Non-pigmented ciliary epithelial cell (primary cell): Measurements from ENCODE around the gene YLPM1.

Experiments used
- DNase-seq: peaks from one replicate; pipeline ENCODE4 v3.0.0-alpha.2; 2010; ENCODE audit warnings: low read depth

The YLPM1 gene

DNA sequence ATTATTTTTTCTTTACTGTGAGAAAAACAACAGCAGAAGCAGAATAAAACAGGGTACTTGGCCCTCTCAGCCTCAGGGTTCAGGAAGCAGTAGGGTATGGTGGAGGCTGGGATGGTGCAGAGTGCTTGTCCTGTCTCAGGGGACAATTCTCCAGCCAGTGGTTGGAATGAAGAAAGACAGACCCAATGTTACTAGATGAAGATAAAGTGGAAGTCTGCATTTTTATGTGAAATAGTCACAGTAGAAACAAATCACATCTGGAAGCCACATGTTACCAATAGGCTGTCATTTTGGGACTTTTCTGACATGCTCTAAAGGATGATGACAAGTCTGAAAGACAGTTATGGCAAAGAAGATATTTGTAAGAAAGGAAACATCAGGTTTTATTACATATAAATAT, 80.5 kb downstream of the YLPM1 start:
- no peak for DNase-seq

DNA sequence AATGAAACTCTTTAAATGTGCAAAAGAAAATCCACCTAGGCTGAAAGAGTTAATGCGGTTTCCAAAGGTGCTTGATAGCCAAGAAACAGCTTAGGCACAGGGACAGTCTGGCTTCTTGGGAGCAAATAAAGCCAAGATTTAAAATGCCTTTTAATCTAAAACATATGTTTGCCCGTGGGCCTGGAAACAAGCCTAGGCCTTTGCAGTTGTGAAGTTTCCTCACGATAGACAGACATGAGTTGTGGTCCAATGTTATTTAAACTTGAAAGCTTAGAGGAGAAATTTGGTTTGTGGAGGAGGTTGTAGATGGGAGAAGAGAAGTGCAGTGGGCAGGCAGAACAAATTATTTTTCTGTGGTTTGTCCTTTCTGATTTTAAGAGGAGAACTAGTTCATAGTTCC, 83.1 kb downstream of the YLPM1 start:
- DNase-seq = no peak

DNA sequence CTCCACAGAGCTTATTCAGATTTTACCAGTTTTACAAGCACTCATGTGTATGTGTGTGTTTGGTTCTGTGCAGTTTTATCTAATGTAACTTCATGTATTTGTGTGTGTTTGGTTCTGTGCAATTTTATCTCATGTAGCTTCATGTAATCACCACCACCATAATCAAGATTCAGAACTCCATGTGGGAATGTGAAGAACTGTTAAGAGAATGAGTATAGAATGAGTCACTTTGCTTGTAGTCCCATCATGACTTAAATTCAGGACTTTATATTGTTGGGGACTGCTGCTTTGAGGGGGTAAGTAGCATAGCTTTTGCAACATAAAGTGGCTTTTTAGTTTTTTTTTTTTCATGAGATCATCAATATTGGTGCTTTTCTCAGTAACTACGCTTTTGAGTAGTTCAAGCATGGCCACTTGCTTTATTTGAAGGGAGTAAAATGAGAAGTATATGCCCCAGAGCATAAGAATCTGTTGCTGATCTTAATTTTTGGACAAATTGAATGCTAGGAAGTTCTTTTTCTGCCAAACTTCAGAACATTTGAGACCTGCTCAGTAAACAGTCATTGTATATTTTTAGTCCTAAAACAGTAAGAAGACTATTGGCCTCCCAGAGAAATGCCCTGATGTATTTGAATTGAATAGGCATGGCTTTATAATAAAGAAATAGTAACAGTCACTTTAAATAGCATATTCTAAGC, 84.0 kb downstream of the YLPM1 start:
- no peak for DNase-seq

GRCh38 chr14:74848768-74849167, 85.7 kb downstream of the YLPM1 start:
- DNase-seq = no peak

- peak; percentile 55 for DNase-seq
These were observed 89.9 kb downstream of the YLPM1 start for GRCh38 chr14:74852922-74853530.

GRCh38 chr14:74853581-74853980, 90.5 kb downstream of the YLPM1 start:
- no peak for DNase-seq

GRCh38 chr14:74855021-74855420, 91.9 kb downstream of the YLPM1 start:
- no peak for DNase-seq

- no peak for DNase-seq
These were observed 92.8 kb downstream of the YLPM1 start for GRCh38 chr14:74855945-74856344.

- DNase-seq = no peak
These were observed 93.2 kb downstream of the YLPM1 start for GRCh38 chr14:74856366-74856765.

- DNase-seq = no peak
These were observed 94.9 kb downstream of the YLPM1 start for GRCh38 chr14:74858022-74858421.

- DNase-seq = no peak
These were observed 96.8 kb downstream of the YLPM1 start for GRCh38 chr14:74859757-74860552.

DNA sequence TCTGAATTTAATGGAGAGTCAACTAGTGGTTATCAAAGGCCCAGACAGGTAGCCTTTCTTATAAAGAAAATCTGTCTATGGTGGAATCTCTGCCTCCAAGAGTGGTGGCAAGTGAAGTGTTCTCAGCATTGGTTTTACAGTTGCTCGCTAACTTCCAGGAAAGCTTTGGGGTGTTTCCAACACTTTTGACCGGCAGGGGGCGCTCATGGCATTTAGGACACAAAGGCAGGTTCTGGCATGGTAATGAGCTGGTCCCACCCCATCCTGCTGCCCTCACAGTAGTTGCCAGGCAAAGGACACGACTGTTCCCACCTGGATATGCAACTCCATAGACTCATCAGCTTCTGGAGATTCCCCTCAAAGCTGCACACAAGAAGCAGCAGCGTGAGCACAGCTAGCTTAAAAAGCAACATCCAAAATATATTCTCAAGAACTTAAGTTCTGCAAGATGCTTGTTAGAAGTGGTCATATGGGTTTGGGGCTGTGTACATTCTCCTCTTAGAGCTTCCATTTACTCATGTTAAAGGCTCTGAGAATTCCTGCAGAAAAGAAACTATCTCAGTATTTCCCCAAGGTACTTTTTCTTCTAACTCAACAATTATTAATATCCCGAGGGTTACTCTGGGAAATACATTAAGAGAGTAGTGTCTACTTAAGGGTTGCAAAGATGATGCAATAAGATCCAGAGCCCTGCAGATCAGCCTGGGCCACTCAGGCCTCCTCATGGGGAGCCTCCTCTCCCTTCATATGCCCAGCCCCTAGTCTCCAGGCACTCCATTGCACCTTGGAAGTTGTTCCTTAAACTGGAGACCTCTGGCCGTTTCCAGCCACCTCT, 98.0 kb downstream of the YLPM1 start:
- DNase-seq = no peak

DNA sequence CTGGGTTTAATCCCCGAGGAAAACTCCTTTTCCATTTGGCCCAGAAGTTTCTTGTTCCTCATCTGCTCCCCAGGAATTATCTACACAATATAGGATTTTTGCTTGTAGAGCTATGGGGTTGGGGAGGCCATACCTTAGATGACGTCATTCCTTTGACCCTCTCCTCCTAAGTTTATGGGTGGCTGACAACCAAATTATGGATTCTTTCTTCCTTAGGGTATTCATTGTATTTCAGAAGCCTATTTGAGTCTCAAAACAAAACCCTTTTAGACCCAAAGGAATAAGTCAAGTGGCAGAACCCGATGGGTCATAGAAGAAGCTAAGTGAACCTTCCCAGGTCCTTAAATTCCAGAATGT, 98.6 kb downstream of the YLPM1 start:
- no peak for DNase-seq

GRCh38 chr14:74863274-74863673, 100.2 kb downstream of the YLPM1 start:
- no peak for DNase-seq

- no peak for DNase-seq
These were observed 101.1 kb downstream of the YLPM1 start for GRCh38 chr14:74864198-74864597.

- no peak for DNase-seq
These were observed 102.0 kb downstream of the YLPM1 start for GRCh38 chr14:74865156-74865555.

GRCh38 chr14:74866708-74867389, 103.7 kb downstream of the YLPM1 start:
- no peak for DNase-seq

- no peak for DNase-seq
These were observed 104.6 kb downstream of the YLPM1 start for GRCh38 chr14:74867673-74868072.

- DNase-seq = no peak
These were observed 105.6 kb downstream of the YLPM1 start for GRCh38 chr14:74868739-74869138.

GRCh38 chr14:74871819-74872218, 108.7 kb downstream of the YLPM1 start:
- DNase-seq = no peak

GRCh38 chr14:74875204-74875603, 112.1 kb downstream of the YLPM1 start:
- DNase-seq = no peak
